HCEC 1CT (cell line): ENCODE results near the gene C16orf95.

Experiments
- DNase-seq: peaks from one replicate; pipeline ENCODE4 v3.0.0-alpha.2; 2017

C16orf95 gene

DNA sequence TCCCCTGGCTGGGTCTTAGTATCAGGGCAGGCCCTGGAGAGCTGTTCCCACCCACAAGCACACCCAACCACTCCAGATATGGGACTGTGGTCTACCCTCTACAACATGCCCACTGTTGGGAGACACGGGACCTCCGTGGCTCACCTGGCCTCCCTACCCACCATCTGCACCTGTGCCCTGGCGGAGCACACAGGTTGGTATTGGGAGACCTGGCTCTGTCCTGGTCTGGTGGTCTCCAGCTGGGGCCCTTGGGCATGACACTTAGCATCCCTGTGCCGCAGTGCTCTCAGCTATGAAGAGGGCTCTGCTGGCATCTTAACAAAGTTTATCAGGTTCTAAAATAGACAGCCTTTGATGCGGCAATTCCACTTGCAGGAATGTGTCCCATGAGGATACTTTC, 5.8 kb downstream of the C16orf95 start:
- DNase-seq, result no peak

DNA sequence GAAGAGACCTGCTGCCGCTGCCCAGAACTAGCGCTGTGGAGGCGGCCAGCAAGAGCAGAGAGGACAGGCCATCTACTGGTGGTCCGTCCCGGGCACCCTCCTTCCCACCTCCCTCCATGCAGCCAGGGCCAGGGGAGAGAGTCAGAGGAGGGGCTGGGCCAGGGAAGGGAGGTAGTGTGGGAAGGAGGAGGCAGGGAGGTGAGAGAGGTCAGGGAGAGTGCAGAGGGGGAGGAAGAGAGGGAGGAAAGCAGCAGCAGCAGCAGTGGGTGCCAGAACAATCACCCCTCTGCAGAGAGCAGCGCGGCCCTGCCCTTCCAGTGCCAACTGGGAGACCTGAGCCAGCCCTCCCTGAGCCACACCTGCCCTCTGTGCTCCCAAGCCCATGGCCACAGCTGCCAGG, 6.6 kb downstream of the C16orf95 start:
- DNase-seq, result no peak

GRCh38 chr16:87309620-87310525, 7.3 kb downstream of the C16orf95 start:
- no peak for DNase-seq

GRCh38 chr16:87308826-87309225, 8.4 kb downstream of the C16orf95 start:
- no peak for DNase-seq

- DNase-seq, result peak; percentile 9
Observed at GRCh38 chr16:87306516-87306915, 10.7 kb downstream of the C16orf95 start.

DNA sequence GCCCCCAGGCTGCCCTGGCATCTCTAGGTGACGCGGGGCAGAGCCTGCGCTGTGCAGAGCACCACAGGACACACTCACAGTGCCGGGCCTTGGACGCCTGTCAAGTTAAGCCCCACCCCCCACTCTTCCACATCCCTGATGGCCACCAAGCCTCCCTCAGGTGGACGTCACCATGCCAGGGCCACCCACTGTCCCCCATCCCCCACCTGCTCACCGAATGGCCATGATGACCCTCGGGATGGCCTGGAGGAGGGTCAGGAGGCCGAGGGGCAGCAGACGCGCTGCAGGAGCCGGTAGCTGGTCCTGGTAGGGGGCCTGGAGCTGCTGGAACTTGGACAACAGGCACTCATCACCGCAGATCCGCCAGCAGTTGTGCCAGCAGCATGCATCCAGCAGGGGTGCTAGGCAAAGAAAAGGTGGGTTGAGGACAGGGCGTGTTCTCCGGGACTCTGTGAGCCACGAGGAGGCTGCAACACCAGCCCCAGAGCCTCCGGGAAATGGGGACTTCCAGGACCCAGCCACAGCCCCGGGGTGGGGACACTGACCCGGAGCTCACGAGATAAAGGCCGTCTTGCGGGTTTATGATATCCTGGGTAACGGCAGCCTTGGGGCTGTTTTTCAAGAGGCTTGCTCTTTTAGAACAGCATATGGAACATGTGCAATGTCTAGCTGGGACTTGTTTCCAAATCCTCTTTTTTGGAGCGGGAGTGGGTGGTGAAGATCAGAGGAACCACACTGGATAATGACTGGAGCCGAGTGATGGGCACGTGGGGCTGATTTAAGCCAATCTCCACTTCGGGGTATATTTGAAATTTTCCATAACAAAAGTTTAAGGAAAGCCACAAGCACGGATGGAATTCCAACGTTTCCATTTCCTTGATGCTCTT, 11.4 kb downstream of the C16orf95 start:
- DNase-seq, result peak; percentile 54

DNA sequence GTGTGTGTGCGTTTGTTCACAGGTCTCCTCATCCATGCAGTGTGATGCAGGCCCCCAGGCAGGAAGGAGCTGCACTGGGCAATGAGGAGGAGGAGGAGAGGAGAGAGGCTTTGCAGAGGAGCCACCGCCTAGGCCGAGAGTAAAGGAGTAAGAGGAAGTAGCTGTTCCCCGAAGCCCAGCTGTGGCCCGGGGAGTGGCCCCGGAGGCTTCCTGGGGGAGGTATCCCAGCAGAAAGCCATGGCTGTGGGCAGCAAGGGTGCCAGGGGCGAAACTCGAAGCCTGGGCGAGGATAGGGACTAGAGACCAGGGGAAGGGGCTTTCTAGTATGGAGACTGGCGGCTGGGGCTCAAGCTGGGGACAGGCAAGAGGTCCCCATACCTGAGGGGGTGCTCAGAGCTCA, 12.2 kb downstream of the C16orf95 start:
- no peak for DNase-seq

DNA sequence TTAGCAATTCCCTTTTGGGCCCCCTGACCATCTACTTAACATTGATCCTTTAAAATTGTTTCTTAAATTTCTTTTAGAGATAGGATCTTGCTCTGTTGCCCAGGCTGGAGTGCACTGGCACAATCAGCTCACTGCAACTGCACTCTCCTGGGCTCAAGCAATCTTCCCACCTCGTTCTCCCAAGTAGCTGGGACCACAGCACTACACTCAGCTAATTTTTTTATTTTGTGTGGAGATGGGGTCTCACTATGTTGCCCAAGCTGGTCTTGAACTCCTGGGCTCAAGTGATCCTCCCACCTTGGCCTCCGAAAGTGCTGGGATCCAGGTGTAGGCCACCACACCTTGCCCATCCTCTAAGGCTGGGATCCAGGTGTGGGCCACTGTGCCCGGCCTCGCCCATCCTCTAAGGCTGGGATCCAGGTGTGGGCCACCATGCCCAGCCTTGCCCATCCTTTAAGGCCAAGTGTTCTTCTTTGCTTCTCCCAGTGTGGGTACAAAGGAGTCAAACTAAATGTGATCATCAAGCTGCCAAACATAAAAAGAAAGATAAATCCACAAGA, 13.2 kb downstream of the C16orf95 start:
- DNase-seq, result no peak

DNA sequence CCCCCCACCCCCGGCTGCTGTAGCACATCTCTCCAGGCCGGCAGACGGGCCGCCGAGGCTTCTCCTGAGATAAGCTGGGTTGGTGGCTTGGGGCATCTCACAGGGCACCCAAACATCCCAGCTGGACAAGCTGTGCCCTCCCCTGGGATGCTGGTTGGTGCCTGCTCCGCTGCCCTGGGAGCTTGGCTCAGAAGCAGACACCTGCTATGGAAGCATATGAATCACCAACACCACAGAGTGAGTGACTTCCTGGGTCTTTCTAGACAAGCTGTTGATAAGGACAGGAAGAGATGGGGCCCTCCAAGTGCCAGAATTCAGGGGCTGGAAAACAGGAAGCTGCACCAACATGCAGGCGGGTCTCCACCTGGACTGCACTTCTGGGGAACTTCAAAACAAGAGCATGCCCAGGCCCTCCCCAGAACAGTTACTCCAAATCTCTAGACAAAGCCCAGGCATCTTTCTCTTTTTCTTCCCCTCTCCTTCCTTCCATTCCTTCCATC, 13.7 kb downstream of the C16orf95 start:
- DNase-seq, result no peak

DNA sequence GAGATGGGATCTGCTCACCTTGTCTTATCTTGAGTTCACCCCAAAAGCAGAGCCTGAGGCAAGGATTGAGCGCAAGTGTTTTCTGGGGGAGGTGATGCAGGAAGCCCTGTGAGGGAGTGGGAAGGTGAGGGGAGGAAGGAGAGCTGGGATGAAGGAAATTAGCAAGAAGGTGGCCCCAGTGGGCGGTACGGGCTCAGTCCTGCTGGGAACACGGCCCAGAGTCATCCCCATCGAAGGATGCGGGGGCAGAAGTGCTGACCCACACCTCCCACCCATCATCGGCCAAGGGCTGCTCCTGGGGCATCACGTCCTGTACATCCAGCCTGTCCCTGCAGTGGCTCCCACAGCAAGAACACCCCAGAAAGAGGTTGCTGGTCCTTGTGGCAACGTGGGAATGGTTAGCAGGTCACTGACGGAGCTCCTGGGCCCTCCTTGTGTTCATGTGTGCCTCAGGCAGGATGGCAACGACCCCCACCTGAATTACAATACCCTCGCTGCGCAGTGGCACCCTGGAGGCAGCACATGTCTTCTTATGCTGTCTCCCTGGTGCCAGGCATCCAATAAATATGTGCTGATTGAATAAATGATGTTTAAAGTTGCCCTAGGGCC, 18.2 kb downstream of the C16orf95 start:
- DNase-seq, result no peak

DNA sequence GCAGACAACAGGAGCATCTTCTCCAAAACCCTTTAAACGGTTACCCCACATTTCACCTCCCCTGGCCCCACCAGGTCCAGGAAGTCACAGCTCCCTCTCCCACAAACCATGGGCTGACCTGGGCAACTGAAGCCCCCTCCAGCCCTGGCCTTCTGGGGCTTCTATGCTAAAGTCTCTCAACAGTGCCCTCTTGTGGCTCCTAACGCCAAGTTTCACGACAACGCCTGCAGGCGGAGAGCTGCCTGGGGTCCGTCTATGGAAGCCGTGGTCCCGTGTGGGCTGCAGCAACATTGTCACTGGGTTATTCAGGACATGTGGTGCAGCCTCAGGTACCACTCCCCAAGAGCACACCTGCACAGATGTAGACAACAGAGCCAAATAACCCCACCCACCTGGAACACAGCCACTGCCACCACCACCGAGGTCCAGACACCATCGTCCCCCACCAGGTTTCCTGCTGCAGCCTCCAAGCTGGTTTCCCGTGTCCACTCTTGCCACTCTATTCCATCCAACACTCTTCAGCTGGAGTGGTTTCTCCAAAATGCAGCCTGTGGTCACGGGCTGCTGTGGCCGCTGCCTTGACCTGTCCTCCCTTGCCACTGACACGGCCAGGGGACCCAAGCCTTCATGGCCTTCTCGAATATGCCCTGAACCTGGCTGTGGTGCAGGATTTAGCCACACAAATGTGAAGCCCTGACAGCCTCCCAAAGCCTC, 19.1 kb downstream of the C16orf95 start:
- DNase-seq, result no peak

DNA sequence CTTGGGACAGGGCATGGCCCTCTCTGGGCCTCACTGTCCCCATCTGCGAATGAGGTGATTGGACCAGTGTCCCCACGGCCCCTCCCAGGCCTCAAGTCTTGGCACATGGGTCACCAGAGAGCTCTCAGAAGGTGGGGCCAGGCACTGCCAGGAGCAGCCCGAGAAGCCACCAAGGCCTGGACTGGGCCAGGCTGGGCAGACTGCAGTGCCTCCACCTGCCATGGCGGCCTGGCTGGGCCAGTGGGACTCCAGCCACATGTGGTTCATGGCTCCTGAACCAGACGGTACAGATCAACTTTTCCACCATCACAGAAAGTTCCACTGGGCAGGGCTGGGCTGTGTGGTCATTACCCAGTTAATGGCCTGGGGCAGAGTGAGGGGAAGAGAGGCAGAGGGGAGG, 19.8 kb downstream of the C16orf95 start:
- no peak for DNase-seq

- no peak for DNase-seq
Observed at GRCh38 chr16:87295661-87296531, 21.3 kb downstream of the C16orf95 start.

DNA sequence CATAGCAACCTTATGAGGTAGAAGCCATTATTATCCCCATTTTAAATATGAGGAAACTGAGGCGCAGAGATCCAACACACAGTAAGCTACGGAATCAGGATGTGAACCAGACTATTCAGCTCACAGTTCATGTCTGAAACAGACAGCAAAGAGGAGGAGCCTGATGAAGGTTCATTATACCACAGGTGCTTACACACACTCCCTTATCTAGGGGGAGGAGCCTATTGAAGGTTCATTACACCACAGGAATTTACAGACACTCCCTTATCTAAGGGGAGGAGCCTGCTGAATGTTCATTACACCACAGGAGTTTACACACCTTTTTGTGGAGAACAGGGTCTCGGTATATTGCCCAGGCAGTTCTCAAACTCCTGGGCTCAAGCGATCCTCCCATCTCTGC, 21.9 kb downstream of the C16orf95 start:
- no peak for DNase-seq

DNA sequence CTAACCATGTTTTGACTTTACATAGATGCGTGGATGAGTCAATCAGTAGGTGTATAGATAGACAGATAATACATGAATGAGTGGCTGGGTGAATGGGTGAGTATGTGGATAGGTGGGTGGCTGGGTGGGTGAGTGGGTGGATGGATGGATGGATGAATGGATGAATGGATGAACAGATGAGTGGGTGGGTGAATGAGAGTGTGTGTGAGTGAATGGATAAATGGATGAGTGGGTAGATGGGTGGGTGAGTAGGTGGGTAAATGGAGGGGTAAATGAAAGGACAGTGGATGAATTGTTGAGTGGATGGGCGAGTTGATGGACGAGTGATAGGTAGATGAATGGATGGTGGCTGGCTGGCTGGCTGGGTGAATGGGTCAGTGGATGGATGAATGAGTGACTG, 23.2 kb downstream of the C16orf95 start:
- DNase-seq, result no peak

DNA sequence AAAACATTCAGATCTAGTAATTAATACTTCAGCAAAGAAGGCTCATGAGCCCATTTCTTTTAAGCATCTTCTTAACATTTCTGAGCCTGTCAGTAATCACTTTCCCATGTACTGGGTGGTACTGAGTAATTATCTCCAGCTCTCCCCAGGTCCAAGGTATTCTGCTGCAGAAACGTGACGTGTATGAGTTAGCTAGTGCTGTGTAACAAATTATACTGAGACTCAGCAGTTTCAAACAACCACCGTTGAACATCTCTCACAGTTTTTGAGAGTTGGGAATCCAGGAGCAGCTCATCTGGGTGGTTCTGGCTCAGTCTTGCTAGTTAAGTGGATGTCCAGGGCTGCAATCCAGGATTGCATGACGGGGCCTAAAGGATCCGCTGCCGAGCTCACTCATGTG, 25.2 kb downstream of the C16orf95 start:
- no peak for DNase-seq

DNA sequence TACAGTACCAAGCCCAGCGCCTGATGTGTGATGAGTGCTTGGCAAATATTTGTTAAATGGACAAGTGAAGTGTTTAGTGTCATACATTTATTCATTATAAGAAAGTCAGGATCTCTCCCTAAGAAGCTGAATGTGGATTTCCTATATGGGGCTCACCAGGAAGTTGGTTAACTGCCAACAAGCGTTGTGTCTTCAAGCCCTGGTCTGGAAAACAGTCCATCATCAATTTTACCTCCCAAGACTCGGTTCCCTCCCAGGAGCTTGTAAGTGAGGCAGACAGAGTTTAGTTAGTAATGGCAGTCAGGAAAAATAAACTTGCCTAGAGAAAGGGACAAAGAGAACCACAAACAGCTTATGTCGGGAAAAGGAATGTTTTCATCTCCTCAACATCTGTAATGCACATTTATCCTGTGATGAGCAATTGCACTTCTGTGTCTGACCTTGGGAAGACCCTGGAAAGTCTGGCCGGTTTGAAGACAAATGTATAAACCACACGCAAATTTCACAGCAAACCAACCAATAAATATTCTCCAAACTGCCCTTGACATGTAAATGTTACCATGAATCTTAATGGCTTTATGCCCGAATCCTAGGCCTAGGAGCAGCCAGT, 28.3 kb downstream of the C16orf95 start:
- peak; percentile 19 for DNase-seq

DNA sequence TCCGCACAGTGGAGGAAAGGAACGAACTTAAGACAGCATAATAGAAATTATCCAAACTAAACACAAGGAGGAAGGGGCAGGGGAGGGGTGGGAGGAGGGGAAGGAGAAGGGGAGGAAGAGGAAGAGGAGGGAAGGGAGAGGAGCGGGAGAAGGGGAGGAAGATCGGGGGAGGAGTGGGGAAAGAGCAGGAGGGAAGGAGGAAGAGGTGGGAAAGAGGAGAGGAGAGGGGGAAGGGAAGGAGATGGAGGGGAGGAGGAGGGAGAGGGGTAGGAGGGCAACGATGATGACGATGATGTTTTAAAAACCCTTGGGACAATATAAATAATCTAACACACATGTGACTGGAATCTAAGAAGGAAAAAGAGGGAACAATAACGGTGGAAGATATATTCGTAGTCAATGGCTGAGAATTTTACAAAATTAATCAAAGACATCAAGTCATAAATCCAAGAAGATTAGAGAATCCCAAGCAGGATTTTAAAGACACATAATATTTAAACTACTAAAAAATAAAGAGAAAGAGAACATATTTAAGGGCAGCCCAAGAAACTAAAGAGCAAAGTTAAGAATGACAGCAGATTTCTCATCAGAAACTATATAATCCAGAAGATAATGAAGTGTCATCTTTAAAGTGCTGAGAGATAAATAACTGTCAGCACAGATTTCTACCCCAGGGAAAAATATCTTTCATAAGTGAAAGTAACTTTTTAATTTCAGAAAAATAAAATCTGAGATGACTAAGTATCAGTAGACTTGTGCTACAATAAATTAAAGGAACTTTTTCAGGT, 30.2 kb downstream of the C16orf95 start:
- DNase-seq, result no peak

DNA sequence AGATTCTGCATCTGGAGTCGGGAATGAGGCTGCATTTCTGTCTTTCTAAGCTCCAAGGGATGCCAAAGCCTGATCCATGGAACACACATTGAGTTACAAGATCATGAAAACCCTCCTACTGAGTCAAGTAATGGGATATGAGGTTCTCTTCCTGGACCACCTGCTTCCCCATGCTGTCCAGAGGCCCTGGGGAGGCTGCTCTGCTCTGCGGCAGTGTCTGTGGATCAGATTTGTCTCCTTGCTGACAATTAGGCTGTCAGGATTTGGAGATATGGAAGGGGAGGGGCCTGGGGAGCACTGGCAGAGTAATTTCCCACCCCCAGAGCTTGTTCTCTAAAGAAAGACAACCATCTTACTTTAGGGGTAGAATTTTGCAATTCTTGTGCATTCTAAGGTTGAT, 33.0 kb downstream of the C16orf95 start:
- no peak for DNase-seq

- DNase-seq, result no peak
Observed at GRCh38 chr16:87279094-87279658, 38.0 kb downstream of the C16orf95 start.
